Mesothelial cell of epicardium (in vitro differentiated cells): ENCODE measurements around the gene ANAPC5. TPM values are rescaled to one million over a fixed set of nuclear protein-coding genes. Genes with fewer than 3 reads are reported as not detected.
"Not testable (repeated sequence)": the region's sequence is repeated elsewhere in the genome, so short reads cannot be mapped to it uniquely, and the experiment has no call there.

ENCODE experiments used
- DNase-seq, 2 experiments: peaks; one replicate each; pipeline ENCODE4 v3.0.0; 2021; ENCODE audit warnings: low spot score in 2 of 2; ENCODE audit not compliant: unreplicated experiment in 2 of 2
- H3K27ac Mint-ChIP-seq: 2 replicates; pipeline ENCODE4 v1.8.0; 2021; ENCODE audit warnings: mixed read lengths
- H3K27me3 Mint-ChIP-seq: 2 replicates; pipeline ENCODE4 v1.8.0; 2021; ENCODE audit warnings: low read depth, mixed read lengths
- H3K36me3 Mint-ChIP-seq: 2 replicates; pipeline ENCODE4 v1.8.0; 2021; ENCODE audit warnings: mixed read lengths
- H3K4me1 Mint-ChIP-seq: 2 replicates; pipeline ENCODE4 v1.8.0; 2021; ENCODE audit warnings: mixed read lengths
- H3K4me3 Mint-ChIP-seq: 2 replicates; pipeline ENCODE4 v1.8.0; 2021; ENCODE audit warnings: mild to moderate bottlenecking, moderate library complexity, mixed read lengths
- H3K9me3 Mint-ChIP-seq: 2 replicates; pipeline ENCODE4 v1.8.0; 2021; ENCODE audit warnings: mixed read lengths
- CTCF ChIP-seq: fragments of 200-600 bp; sonication (generic); IDR thresholded peaks from one replicate; pipeline ENCODE4 v1.5.0; 2021; ENCODE audit warnings: antibody characterized with exemption; ENCODE audit not compliant: unreplicated experiment
- total RNA-seq: library from RNA; stranded (reverse); gene quantifications from 3 replicates; pipeline ENCODE4 v1.2.1, GENCODE V29; 2021

The ANAPC5 gene
- total RNA-seq, 1 donor from 2014 or later = 117 TPM

- H3K27me3 Mint-ChIP-seq = no peaks in the 10 kb centered on the region
- no peak overlapping the region for H3K4me3 Mint-ChIP-seq
- no peaks in the 10 kb centered on the region for H3K9me3 Mint-ChIP-seq
- no peaks in the 10 kb centered on the region for H3K4me1 Mint-ChIP-seq
- H3K27ac Mint-ChIP-seq = no peak overlapping the region
- TF ChIP-seq CTCF = no peak
- DNase-seq = no peak
- H3K36me3 Mint-ChIP-seq = peaks cover 6% of the 10 kb centered on the region
These were observed 67.4 kb downstream of the ANAPC5 start for GRCh38 chr12:121284551-121285390.

- Mint-ChIP-seq H3K4me1 (no peaks in the 10 kb centered on the region), H3K9me3 (no peaks in the 10 kb centered on the region), H3K36me3 (peaks cover 6% of the 10 kb centered on the region), H3K27ac (no peak overlapping the region), H3K4me3 (no peak overlapping the region), H3K27me3 (no peaks in the 10 kb centered on the region)
- no peak for DNase-seq
- TF ChIP-seq CTCF = no peak
These were observed 68.4 kb downstream of the ANAPC5 start for GRCh38 chr12:121283841-121284240.

GRCh38 chr12:121283388-121283787 is 68.8 kb downstream of the ANAPC5 start:
- H3K36me3 Mint-ChIP-seq = peaks cover 10% of the 10 kb centered on the region
- no peaks in the 10 kb centered on the region for H3K27me3 Mint-ChIP-seq
- TF ChIP-seq CTCF = no peak
- H3K27ac Mint-ChIP-seq = no peak overlapping the region
- no peak for DNase-seq
- no peak overlapping the region for H3K4me3 Mint-ChIP-seq
- no peaks in the 10 kb centered on the region for H3K9me3 Mint-ChIP-seq
- H3K4me1 Mint-ChIP-seq = no peaks in the 10 kb centered on the region

- DNase-seq, H3K27ac Mint-ChIP-seq, H3K9me3 Mint-ChIP-seq, H3K4me1 Mint-ChIP-seq, H3K27me3 Mint-ChIP-seq, H3K4me3 Mint-ChIP-seq: not testable (repeated sequence)
- H3K36me3 Mint-ChIP-seq = peaks cover 12% of the 10 kb centered on the region
These were observed 69.3 kb downstream of the ANAPC5 start for GRCh38 chr12:121282910-121283309.

GRCh38 chr12:121282072-121282742 is 70.0 kb downstream of the ANAPC5 start:
- no peaks in the 10 kb centered on the region for H3K4me1 Mint-ChIP-seq
- H3K9me3 Mint-ChIP-seq = peaks cover 3% of the 10 kb centered on the region
- no peak for DNase-seq
- peaks cover 16% of the 10 kb centered on the region for H3K36me3 Mint-ChIP-seq
- no peak overlapping the region for H3K4me3 Mint-ChIP-seq
- no peaks in the 10 kb centered on the region for H3K27me3 Mint-ChIP-seq
- no peak for TF ChIP-seq CTCF
- H3K27ac Mint-ChIP-seq = no peak overlapping the region

- peaks cover 20% of the 10 kb centered on the region for H3K36me3 Mint-ChIP-seq
- not testable (repeated sequence) for DNase-seq, H3K4me3 Mint-ChIP-seq, H3K27me3 Mint-ChIP-seq, H3K4me1 Mint-ChIP-seq, H3K9me3 Mint-ChIP-seq, H3K27ac Mint-ChIP-seq
These were observed 71.1 kb downstream of the ANAPC5 start for GRCh38 chr12:121281116-121281515.

GRCh38 chr12:121280531-121280930 is 71.7 kb downstream of the ANAPC5 start:
- not testable (repeated sequence) for H3K4me3 Mint-ChIP-seq, H3K9me3 Mint-ChIP-seq, H3K27ac Mint-ChIP-seq, H3K4me1 Mint-ChIP-seq, DNase-seq, H3K27me3 Mint-ChIP-seq
- H3K36me3 Mint-ChIP-seq = peaks cover 21% of the 10 kb centered on the region
